Peyer's patch (tissue), 4 donors: ENCODE data around the gene LRCOL1. TPM values are rescaled to one million over a fixed set of nuclear protein-coding genes. Genes with fewer than 3 reads are reported as not detected.

Experiments used
- DNase-seq, 3 donors: peaks; one replicate each; pipeline ENCODE4 v3.0.0-alpha.2; 2017 to 2019
- H3K27ac ChIP-seq, 4 donors: fragments of 200-600 bp; sonication (generic); one replicate each; pipeline ENCODE4 v1.5.1; 2016 to 2019
- H3K27me3 ChIP-seq, 2 donors: fragments of 200-600 bp; sonication (generic); one replicate each; pipeline ENCODE4 v1.5.1; 2019
- H3K36me3 ChIP-seq, 3 donors: fragments of 200-600 bp; sonication (generic); one replicate each; pipeline ENCODE4 v1.5.1; 2016 to 2019
- H3K4me1 ChIP-seq, 4 donors: fragments of 200-600 bp; sonication (generic); one replicate each; pipeline ENCODE4 v1.5.1; 2016 to 2019
- H3K4me3 ChIP-seq, 4 donors: fragments of 200-600 bp; sonication (generic); 1 replicate in 3 of 4; 2 replicates in 1 of 4; pipeline ENCODE4 v1.5.1; 2016 to 2019; ENCODE audit warnings: mild to moderate bottlenecking in 1 of 4
- H3K9me3 ChIP-seq, 4 donors: fragments of 200-600 bp; sonication (generic); one replicate each; pipeline ENCODE4 v1.5.1; 2016 to 2019; ENCODE audit warnings: mild to moderate bottlenecking in 1 of 4
- CTCF ChIP-seq, 6 experiments: fragments of 450-650 bp in 4 of 6; fragments of 200-600 bp in 2 of 6; sonication (generic) in 1 of 6; IDR thresholded peaks; one replicate each; pipeline ENCODE4 v1.5.1; 2017 to 2019; ENCODE audit warnings: antibody characterized with exemption in 6 of 6, mild to moderate bottlenecking in 3 of 6, moderate library complexity in 1 of 6
- POLR2A ChIP-seq, 2 donors: fragments of 450-650 bp; IDR thresholded peaks; one replicate each; pipeline ENCODE4 v1.5.1; 2017; ENCODE audit warnings: antibody characterized with exemption in 2 of 2, mild to moderate bottlenecking in 2 of 2, moderate library complexity in 2 of 2
- total RNA-seq, 4 donors: library from RNA; depleted of rRNA; stranded (reverse); fragments of >200 nt; gene quantifications; one replicate each; pipeline ENCODE4 v1.1.0, GENCODE V29; 2016

Gene LRCOL1
- total RNA-seq, 4 donors from 2014 or later, result not detected

GRCh38 chr12:132593938-132594358 lies 16.4 kb downstream of the LRCOL1 start:
- peak overlapping the region in 2 of 4 donors; percentile 33 to 36 for H3K4me3 ChIP-seq
- no peaks in the 10 kb centered on the region for H3K36me3 ChIP-seq
- H3K4me1 ChIP-seq, result peaks cover 0 to 4% (median 0%) of the 10 kb centered on the region in 4 donors
- no peaks in the 10 kb centered on the region for H3K27me3 ChIP-seq
- DNase-seq, result peak; percentile 49 to 95 (median 94)
- TF ChIP-seq POLR2A (IDR thresholded peaks at IDR 0.05) (no peak), CTCF (IDR thresholded peaks at IDR 0.05) (no peak)
- H3K9me3 ChIP-seq, result peaks cover 0 to 3% (median 0%) of the 10 kb centered on the region in 4 donors
- H3K27ac ChIP-seq, result peak overlapping the region in 1 of 4 donors; percentile 18

- H3K27ac ChIP-seq, result peak overlapping the region in 1 of 4 donors; percentile 18
Measured at GRCh38 chr12:132593521-132593920, 16.9 kb downstream of the LRCOL1 start.

GRCh38 chr12:132593071-132593470 lies 17.3 kb downstream of the LRCOL1 start:
- no peak for DNase-seq
- no peaks in the 10 kb centered on the region for H3K27me3 ChIP-seq
- H3K36me3 ChIP-seq, result no peaks in the 10 kb centered on the region
- peaks cover 0 to 5% (median 0%) of the 10 kb centered on the region in 4 donors for H3K9me3 ChIP-seq
- TF ChIP-seq POLR2A (IDR thresholded peaks at IDR 0.05) (no peak), CTCF (IDR thresholded peaks at IDR 0.05) (no peak)
- H3K4me1 ChIP-seq, result peaks cover 0 to 4% (median 0%) of the 10 kb centered on the region in 4 donors
- H3K4me3 ChIP-seq, result no peak overlapping the region
- no peak overlapping the region for H3K27ac ChIP-seq

More at GRCh38 chr12:132593521-132593920, 16.9 kb downstream of the LRCOL1 start:
- DNase-seq, result no peak
- Histone ChIP-seq H3K4me1 (peaks cover 0 to 4% (median 0%) of the 10 kb centered on the region in 4 donors), H3K27me3 (no peaks in the 10 kb centered on the region), H3K4me3 (peak overlapping the region in 2 of 4 donors; percentile 33 to 36), H3K36me3 (no peaks in the 10 kb centered on the region), H3K9me3 (peaks cover 0 to 5% (median 0%) of the 10 kb centered on the region in 4 donors)
- TF ChIP-seq POLR2A (IDR thresholded peaks at IDR 0.05), result no peak

GRCh38 chr12:132592282-132592970 lies 18.0 kb downstream of the LRCOL1 start:
- Histone ChIP-seq H3K4me1 (peaks cover 0 to 4% (median 0%) of the 10 kb centered on the region in 4 donors), H3K27ac (no peak overlapping the region), H3K36me3 (no peaks in the 10 kb centered on the region), H3K4me3 (no peak overlapping the region), H3K27me3 (no peaks in the 10 kb centered on the region), H3K9me3 (peaks cover 0 to 5% (median 0%) of the 10 kb centered on the region in 4 donors)
- TF ChIP-seq CTCF (IDR thresholded peaks at IDR 0.05) (no peak), POLR2A (IDR thresholded peaks at IDR 0.05) (no peak)
- DNase-seq, result no peak

- no peaks in the 10 kb centered on the region for H3K27me3 ChIP-seq
- DNase-seq, result no peak
- H3K4me3 ChIP-seq, result no peak overlapping the region
- no peak overlapping the region for H3K27ac ChIP-seq
- TF ChIP-seq POLR2A (IDR thresholded peaks at IDR 0.05) (no peak), CTCF (IDR thresholded peaks at IDR 0.05) (no peak)
- no peaks in the 10 kb centered on the region for H3K36me3 ChIP-seq
- peaks cover 0 to 5% (median 0%) of the 10 kb centered on the region in 4 donors for H3K9me3 ChIP-seq
- peaks cover 0 to 4% (median 0%) of the 10 kb centered on the region in 4 donors for H3K4me1 ChIP-seq
Measured at GRCh38 chr12:132591107-132591935, 19.1 kb downstream of the LRCOL1 start.
